Effector CD8-positive, alpha-beta T cell (primary cell): ENCODE results near the gene CNST.
"Not testable (repeated sequence)": the region's sequence is repeated elsewhere in the genome, so short reads cannot be mapped to it uniquely, and the experiment has no call there.

ENCODE experiments used
- DNase-seq: peaks from one replicate; lab custom pipeline; 2025; lab: John Stamatoyannopoulos, UW

CNST gene

GRCh38 chr1:246587032-246587431 is 20.8 kb downstream of the CNST start:
- no peak for DNase-seq

DNA sequence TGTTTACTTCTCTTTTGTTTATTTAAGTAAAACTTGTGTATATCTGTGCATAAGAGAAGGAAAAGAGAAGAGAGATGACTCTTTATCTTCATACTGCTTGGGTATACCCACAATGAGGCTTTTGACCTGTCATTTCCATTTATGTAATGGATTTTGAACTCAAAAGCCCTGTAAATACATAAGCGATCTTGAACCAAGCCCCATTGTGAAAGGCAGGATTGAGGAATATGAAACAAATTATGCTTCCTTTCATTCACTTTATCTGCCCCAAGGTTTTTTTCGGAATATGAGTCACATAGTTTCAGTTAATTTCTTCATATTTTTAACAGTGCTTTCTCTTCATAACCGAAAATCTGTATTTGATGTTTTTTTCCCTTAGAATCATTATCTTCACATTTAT is 21.4 kb downstream of the CNST start:
- DNase-seq, result no peak

DNA sequence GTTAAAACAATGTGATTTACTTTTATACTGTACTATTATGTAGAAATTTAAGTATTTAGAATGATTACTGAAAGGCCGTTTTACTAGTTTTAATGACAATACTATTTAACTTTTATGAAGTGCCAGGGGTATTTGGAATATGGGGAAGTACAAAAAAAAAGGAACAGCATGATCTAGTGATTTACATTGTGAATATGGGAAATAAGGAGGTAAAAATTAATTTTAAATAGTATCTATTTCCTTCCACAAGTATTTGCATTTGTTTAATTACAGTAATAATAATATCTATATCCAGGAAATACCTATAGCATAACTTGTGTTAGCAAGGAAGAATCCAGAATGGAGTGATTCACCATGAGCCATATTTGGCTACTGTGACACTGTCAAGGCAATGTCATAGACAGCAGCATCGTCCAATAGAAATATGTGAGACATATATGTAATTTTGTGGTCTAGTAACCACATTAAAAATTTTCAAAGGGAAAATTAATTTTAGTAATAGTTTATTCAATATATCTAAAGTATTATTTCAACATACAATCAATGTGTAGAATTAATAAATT is 22.0 kb downstream of the CNST start:
- no peak for DNase-seq

GRCh38 chr1:246589919-246590318 is 23.7 kb downstream of the CNST start:
- not testable (repeated sequence) for DNase-seq

DNA sequence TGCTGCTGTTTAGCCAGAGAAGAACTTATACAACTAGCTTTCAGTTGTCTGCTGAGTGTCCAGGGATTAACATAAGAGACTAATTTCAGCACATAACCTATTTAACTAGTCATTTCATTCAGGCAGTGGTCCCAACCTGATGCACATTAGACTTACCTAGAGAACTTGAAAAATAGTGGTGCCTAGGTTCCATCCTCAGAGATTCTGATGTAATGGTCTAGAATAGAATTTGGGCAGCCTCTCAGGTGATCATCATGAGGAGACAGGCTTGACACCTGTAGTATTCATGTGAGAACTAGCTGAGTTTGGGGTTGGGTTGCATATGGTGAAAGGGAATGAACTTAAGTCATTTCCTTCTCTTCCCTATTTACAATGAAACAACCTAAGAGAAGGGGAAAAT is 24.8 kb downstream of the CNST start:
- DNase-seq, result no peak

DNA sequence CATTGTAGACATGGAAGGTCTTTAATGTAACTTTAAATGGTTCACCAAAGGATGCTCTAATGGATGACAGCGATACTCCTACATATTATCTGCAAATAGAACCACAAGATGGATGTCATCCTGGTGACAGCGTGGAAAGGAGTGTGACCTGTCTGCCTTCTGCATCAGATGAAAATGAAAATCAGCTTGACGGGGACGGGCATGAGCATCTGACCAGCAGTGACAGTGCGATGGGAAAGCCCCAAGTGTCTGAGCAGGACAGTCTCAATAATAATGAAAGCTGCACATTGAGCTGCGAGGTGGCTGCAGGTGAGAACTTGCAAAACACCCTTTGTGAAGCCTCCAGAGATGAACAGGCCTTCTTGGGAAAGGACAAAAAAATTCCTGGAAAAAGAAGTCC is 25.2 kb downstream of the CNST start:
- DNase-seq, result no peak

- no peak for DNase-seq
Observed at GRCh38 chr1:246591958-246592357, 25.7 kb downstream of the CNST start.

GRCh38 chr1:246592695-246593094 is 26.4 kb downstream of the CNST start:
- no peak for DNase-seq

DNA sequence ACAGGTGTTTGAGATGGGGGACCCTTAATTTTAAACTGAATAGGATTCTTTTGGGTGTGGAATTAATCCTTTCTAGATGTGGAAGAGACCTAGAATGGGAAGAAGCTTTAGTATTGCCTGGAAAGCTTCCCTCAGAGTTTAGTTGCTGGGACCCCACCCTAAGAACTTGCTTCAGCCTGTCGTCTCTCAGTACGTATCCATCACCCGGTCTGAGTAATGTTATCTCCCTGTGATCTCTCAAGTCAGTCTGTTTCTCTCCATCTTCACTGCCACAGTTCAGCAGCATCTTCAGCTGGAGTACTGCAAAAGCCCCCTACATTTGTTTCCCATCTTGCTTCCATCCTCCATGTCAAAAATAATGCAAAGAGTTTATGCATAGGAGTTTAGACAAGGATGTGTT is 28.9 kb downstream of the CNST start:
- no peak for DNase-seq

- DNase-seq, result no peak
Observed at GRCh38 chr1:246597340-246597739, 31.1 kb downstream of the CNST start.

GRCh38 chr1:246597971-246598370 is 31.7 kb downstream of the CNST start:
- no peak for DNase-seq

- no peak for DNase-seq
Observed at GRCh38 chr1:246599315-246599714, 33.1 kb downstream of the CNST start.

DNA sequence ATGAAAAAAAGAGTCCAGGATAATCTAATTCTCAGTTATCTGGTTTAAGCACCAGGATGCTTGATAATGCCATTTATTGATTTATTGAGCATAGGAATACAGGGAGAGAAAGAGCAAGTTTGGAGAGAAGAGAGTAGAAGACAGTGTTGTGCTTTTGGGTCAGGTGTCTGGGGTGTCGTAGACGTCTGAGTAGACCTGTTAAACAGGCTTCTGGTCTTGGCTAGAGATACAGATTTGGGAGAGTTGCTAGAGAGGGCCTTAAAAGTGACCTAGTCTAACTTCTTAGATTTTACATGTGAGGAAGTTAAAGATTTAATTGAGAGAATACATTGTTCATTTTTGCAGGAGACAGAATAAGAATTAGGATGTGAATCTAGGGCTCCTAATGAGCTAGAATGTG is 34.3 kb downstream of the CNST start:
- no peak for DNase-seq

DNA sequence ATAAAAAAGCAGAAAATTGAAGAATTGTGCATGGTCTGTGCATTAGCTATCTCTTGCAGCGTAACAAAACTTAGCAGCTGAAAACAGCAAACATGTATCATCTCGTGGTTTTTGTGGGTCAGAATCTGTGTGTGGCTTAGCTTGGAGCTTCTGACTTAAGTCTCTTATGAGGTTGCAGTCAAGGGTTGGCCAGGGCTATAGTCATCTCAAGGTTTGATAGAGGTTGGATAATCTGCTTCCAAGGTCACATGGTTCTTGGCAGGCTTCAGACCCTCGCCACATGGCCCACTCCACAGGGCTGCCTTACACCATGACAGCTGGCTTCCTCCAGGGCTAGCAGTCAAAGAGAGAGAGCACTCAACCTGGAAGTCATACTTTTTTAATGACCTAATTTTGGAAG is 35.9 kb downstream of the CNST start:
- DNase-seq, result no peak

- DNase-seq, result not testable (repeated sequence)
Observed at GRCh38 chr1:246605231-246605630, 39.0 kb downstream of the CNST start.

DNA sequence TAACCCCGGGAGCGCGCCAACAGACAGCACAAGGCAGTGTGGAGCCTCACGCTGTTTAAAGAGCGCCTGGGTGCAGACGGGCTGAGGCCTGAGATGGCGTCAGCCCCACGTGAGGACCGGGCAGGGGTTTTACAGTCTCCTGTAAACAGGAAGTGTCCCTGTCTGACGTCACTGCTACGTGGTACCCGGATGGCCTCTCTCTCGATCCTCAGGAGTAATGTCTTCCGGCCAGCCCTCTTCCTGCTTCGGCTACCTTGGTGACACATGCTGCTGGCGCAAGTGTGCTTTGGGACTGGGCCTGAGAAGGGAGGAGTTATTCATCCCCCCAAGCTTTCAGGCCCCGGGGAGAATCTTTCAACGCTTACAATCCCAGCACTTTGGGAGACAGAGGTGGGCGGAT is 41.2 kb downstream of the CNST start:
- DNase-seq, result no peak

DNA sequence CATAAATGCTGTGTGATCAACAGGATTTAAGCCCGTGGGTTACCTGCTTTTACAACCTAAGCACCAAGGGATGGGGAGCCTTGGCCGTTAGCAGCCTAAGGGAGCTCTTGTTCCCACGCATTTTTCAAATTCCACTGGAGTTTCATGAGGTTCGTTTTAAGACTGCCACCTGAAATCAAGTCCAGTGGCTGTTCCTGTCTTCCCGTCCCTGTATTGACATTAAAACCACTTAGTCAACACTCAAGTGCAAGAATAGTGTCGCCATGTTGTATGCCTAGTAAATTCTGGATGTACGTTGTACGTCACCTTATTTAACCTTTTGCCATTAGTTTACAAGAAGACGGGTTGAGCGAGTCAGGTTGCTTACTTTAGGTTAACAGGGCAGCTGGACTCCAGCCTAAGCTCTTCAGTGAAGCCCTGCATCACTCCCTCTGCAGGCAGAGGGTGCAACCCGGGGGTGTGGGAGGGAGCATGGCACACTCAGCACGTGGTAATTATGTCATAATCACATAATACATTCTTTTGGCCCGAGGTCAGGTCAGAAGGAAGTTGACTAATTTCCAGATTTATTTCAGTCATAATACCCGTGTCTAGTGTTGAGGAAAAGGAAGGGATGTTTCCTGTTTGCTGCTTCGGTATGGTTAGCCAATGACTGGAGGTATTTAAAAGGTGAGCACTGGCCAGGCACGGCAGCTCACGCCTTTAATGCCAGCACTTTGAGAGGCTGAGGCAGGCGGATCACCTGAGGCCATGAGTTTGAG is 42.5 kb downstream of the CNST start:
- no peak for DNase-seq

GRCh38 chr1:246609632-246610031 is 43.4 kb downstream of the CNST start:
- DNase-seq, result no peak

GRCh38 chr1:246613096-246613758 is 47.0 kb downstream of the CNST start:
- DNase-seq, result no peak

DNA sequence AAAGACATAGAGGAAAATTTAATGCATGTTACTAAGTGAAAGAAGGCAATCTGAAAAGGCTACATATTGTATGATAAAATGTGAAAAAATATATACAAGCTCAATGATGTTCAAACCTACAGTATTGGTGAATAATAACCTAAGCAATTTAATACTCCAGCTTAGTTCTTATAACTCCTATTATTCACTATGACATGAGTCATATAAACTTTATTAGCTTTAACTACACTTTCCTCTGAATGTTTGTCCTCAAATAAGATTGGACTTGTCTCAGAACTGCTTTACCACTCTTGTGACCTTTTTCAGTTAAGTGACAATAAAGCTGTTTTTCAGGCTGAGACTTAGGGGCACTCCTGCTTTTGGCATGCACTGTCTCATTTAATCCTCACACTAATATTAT is 50.9 kb downstream of the CNST start:
- DNase-seq, result no peak

- no peak for DNase-seq
Observed at GRCh38 chr1:246617768-246618167, 51.5 kb downstream of the CNST start.

GRCh38 chr1:246618240-246618808 is 52.1 kb downstream of the CNST start:
- no peak for DNase-seq

- DNase-seq, result no peak
Observed at GRCh38 chr1:246622035-246622652, 55.9 kb downstream of the CNST start.
